Measurements from ENCODE around the gene OR13F1.
"Not testable (repeated sequence)": the region's sequence is repeated elsewhere in the genome, so short reads cannot be mapped to it uniquely, and the experiment has no call there.

Gene OR13F1

GRCh38 chr9:104503963-104504362 is at the start of gene OR13F1:
Gene OR13F1, plus strand, starts transcription at chr9:104504263. Its CDS starts 0 bp downstream, at chr9:104504263.
- no peak for DNase-seq (ENCODE audit: low spot score)

GRCh38 chr9:104456831-104457230 is 47.2 kb upstream of the OR13F1 start:
- DNase-seq (ENCODE audit: low spot score) = no peak

GRCh38 chr9:104463864-104464263 is 40.2 kb upstream of the OR13F1 start:
- no peak for DNase-seq (ENCODE audit: low spot score)

- no peak for DNase-seq (ENCODE audit: low spot score)
These were observed 35.8 kb upstream of the OR13F1 start for GRCh38 chr9:104468261-104468660.

- no peak for DNase-seq (ENCODE audit: low spot score)
These were observed 21.0 kb upstream of the OR13F1 start for GRCh38 chr9:104482921-104483570.

- no peak for DNase-seq (ENCODE audit: low spot score)
These were observed 19.0 kb upstream of the OR13F1 start for GRCh38 chr9:104485014-104485413.

- no peak for DNase-seq (ENCODE audit: low spot score)
These were observed 9.3 kb upstream of the OR13F1 start for GRCh38 chr9:104494808-104495207.

GRCh38 chr9:104503440-104503839 is 623 bp upstream of the OR13F1 start:
- DNase-seq (ENCODE audit: low spot score) = no peak

GRCh38 chr9:104506565-104506964 is 2.5 kb downstream of the OR13F1 start:
- DNase-seq (ENCODE audit: low spot score) = no peak

GRCh38 chr9:104514901-104515300 is 10.8 kb downstream of the OR13F1 start:
- no peak for DNase-seq (ENCODE audit: low spot score)

- not testable (repeated sequence) for DNase-seq (ENCODE audit: low spot score)
These were observed 16.2 kb downstream of the OR13F1 start for GRCh38 chr9:104520241-104520640.

GRCh38 chr9:104527109-104527508 is 23.0 kb downstream of the OR13F1 start, which contains the start of gene OR13C4:
Gene OR13C4, minus strand, starts transcription at chr9:104527209. Its CDS starts 0 bp downstream, at chr9:104527209.
- DNase-seq (ENCODE audit: low spot score) = no peak

- no peak for DNase-seq (ENCODE audit: low spot score)
These were observed 32.7 kb downstream of the OR13F1 start, which contains the start of gene OR13C3 for GRCh38 chr9:104536756-104537155. Gene OR13C3, minus strand, starts transcription at chr9:104536856. Its CDS starts 133 bp downstream, at chr9:104536723.

- DNase-seq (ENCODE audit: low spot score) = no peak
These were observed 35.2 kb downstream of the OR13F1 start for GRCh38 chr9:104539275-104539674.

- no peak for DNase-seq (ENCODE audit: low spot score)
These were observed 40.6 kb downstream of the OR13F1 start for GRCh38 chr9:104544644-104545043.

- DNase-seq (ENCODE audit: low spot score) = no peak
These were observed 49.2 kb downstream of the OR13F1 start for GRCh38 chr9:104553261-104553660.

Measured in globus pallidus (tissue), 1 donor.